HepG2 (cell line): ENCODE results near the gene SYT7. TPM values are rescaled to one million over a fixed set of nuclear protein-coding genes. Genes with fewer than 3 reads are reported as not detected.

ENCODE experiments used
- ATAC-seq: fragments of 200-7000 bp; cut with Tn5 transposase; 3 replicates; pipeline ENCODE4 v1.9.1; 2020; ENCODE audit warnings: mild to moderate bottlenecking, moderate library complexity
- BruUV-seq: library from RNA; stranded (reverse); fragments of 400-500 nt; replicated peaks from 2 replicates; lab custom pipeline; 2021; lab: Mats Ljungman, UMichigan
- CTCF ChIA-PET: fragments of 300-600 bp; formaldehyde crosslinking; extraction: SDS; loops from one replicate; lab custom pipeline; 2021; ENCODE audit warnings: low total read pairs, inconsistent platforms, low intra/inter-chr PET ratio; lab: Yijun Ruan, JAX
- POLR2A ChIA-PET: fragments of 350-600 bp; sonication (Branson Sonifier 250); formaldehyde crosslinking; loops from one replicate; lab custom pipeline; 2020; ENCODE audit warnings: antibody characterized with exemption, inconsistent platforms; lab: Yijun Ruan, JAX
- DNase-seq: peaks from one replicate; pipeline ENCODE4 v3.0.0-alpha.2; 2015; ENCODE audit warnings: low spot score
- FAIRE-seq: peaks from 3 replicates; lab custom pipeline; 2011; peaks lifted over from hg19 to GRCh38; lab: Jason Lieb, UNC
- H2AFZ ChIP-seq: one replicate; pipeline ENCODE4 v1.6.1; 2011; ENCODE audit warnings: low read length, inconsistent platforms
- H3K27ac ChIP-seq: fragments of 300-600 bp; 3 replicates; pipeline ENCODE4 v1.8.0; 2011; ENCODE audit warnings: mixed run types, mild to moderate bottlenecking, mixed read lengths, low read length, inconsistent platforms; ENCODE audit not compliant: insufficient read depth; ENCODE audit errors: extremely low read length
- H3K27me3 ChIP-seq, 2 experiments: fragments of 200-600 bp in 1 of 2; 2 replicates in 1 of 2; 3 replicates in 1 of 2; pipeline versions ENCODE4 v1.6.0 to v1.8.0; 2011; ENCODE audit warnings: low read length in 2 of 2, mild to moderate bottlenecking in 2 of 2, moderate library complexity in 2 of 2, inconsistent platforms in 1 of 2; ENCODE audit not compliant: insufficient read depth in 2 of 2, control insufficient read depth in 1 of 2
- H3K36me3 ChIP-seq, 2 experiments: fragments of 200-600 bp in 1 of 2; replicated peaks in 1 of 2; 2 replicates in 1 of 2; 3 replicates in 1 of 2; pipeline versions ENCODE4 v1.5.1 to v1.8.0; 2011; ENCODE audit warnings: low read length in 2 of 2, inconsistent platforms in 1 of 2; ENCODE audit not compliant: insufficient read depth in 2 of 2, control insufficient read depth in 1 of 2
- H3K4me1 ChIP-seq: 2 replicates; pipeline ENCODE4 v1.5.1; 2012; ENCODE audit warnings: low read length, inconsistent platforms; ENCODE audit not compliant: insufficient read depth
- H3K4me2 ChIP-seq: 2 replicates; pipeline ENCODE4 v1.6.0; 2011; ENCODE audit warnings: low read depth, low read length, inconsistent platforms
- H3K4me3 ChIP-seq, 3 experiments: fragments of 200-600 bp in 1 of 3; sonication (generic), shearing (Covaris generic) in 1 of 3; replicated peaks in 1 of 3; 2 replicates each; pipeline ENCODE4 v1.5.1; 2011 to 2016; ENCODE audit warnings: low read length in 3 of 3, inconsistent platforms in 2 of 3, low read depth in 2 of 3, mild to moderate bottlenecking in 2 of 3, control low read depth in 1 of 3, mixed read lengths in 1 of 3; ENCODE audit not compliant: insufficient read depth in 1 of 3
- H3K79me2 ChIP-seq: one replicate; pipeline ENCODE4 v1.6.1; 2011; ENCODE audit warnings: low read length, inconsistent platforms; ENCODE audit not compliant: insufficient read depth
- H3K9ac ChIP-seq: 2 replicates; pipeline ENCODE4 v1.6.0; 2011; ENCODE audit warnings: mild to moderate bottlenecking, low read depth, low read length, inconsistent platforms; ENCODE audit not compliant: insufficient read depth
- H3K9me3 ChIP-seq: 2 replicates; pipeline ENCODE4 v1.5.1; 2012; ENCODE audit warnings: mild to moderate bottlenecking, low read length
- H4K20me1 ChIP-seq: 2 replicates; pipeline ENCODE4 v1.6.0; 2011; ENCODE audit warnings: inconsistent platforms, mild to moderate bottlenecking, low read length, moderate library complexity; ENCODE audit not compliant: insufficient read depth
- FIP1L1 ChIP-seq: fragments of 200-400 bp; formaldehyde crosslinking; IDR thresholded peaks from 2 replicates; pipeline ENCODE4 v1.6.1; 2018; ENCODE audit warnings: low read depth, mild to moderate bottlenecking, low read length, moderate library complexity, borderline replicate concordance; ENCODE audit not compliant: insufficient read depth
- NR2C2 ChIP-seq: sonication (generic); formaldehyde crosslinking; IDR thresholded peaks from 2 replicates; pipeline ENCODE4 v1.4.0; 2020; ENCODE audit warnings: missing genetic modification reagents, mild to moderate bottlenecking, moderate library complexity, borderline replicate concordance
- RFX1 ChIP-seq: fragments of 450-650 bp; IDR thresholded peaks from 2 replicates; pipeline ENCODE4 v1.6.1; 2017
- WGBS: methylation state at CpG from one replicate; pipeline ENCODE4 v1.1.6; 2017; ENCODE audit warnings: low lambda C conversion rate; 5-methylcytosine and 5-hydroxymethylcytosine counted together
- in situ Hi-C: cut with HindIII; loops from 2 replicates; pipeline ENCODE4 v1.10.0; 2017; ENCODE audit warnings: low pct_unique_long_range_greater_than_20kb; ENCODE audit not compliant: extremely low pct_ligation_motif_present
- intact Hi-C: fragments of 100-400 bp; cut with micrococcal nuclease; formaldehyde crosslinking; loops from one replicate; pipeline ENCODE4 v1.10.0; 2022; ENCODE audit not compliant: unreplicated experiment
- polyA plus RNA-seq, 8 experiments: library from polyadenylated mRNA; depleted of rRNA in 3 of 8; stranded (reverse) in 7 of 8; unstranded in 1 of 8; fragments of >200 nt; fragmentation: Illumina TruSeq in 4 of 8; extraction: Trizol in 4 of 8; gene quantifications; 2 replicates each; pipeline versions ENCODE4 v1.2.1 to v1.2.3, GENCODE V29; 2011 to 2016; ENCODE audit warnings: low read depth in 4 of 8, missing spikeins in 1 of 8, mixed read lengths in 1 of 8; ENCODE audit not compliant: insufficient read depth in 1 of 8
- total RNA-seq, 5 experiments: library from RNA; depleted of rRNA; stranded (reverse); fragments of >200 nt; fragmentation: Illumina TruSeq; extraction: Trizol; gene quantifications; 2 replicates each; pipeline ENCODE4 v1.2.3, GENCODE V29; 2016; ENCODE audit warnings: low read depth in 1 of 5
- TF ChIP-seq, protein P1 (sequence below): IDR thresholded peaks from 2 replicates; pipeline ENCODE4 v1.6.1; 2016; ENCODE audit warnings: missing compliant biosample characterization, missing genetic modification reagents, borderline replicate concordance

SYT7 gene
- total and polyA plus RNA-seq, 2 of the 13 experiments (the other 11 are each of a cell fraction or from before 2014, with no cell fraction given) = 1.4 to 4.4 TPM

DNA sequence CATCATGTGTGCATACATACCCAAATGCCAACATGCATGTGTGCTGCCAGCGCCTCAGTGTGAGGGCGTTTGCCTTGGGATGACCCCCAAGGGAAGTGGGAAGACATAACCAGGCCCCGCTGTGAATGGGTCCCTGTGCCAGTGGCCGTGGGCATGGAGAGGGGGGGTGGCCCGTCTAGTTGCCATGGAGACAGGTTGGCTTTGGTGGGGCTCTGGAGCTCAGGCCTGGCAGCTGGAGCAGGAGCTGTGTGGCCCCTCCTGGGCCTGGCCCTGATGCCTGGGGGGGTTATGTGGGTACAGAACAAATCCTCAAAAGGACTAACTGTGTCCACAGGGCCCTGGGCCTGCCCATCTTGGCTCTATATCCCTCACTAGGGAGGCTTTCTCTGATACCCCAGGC, 8.0 kb downstream of the SYT7 start:
- TF ChIP-seq RFX1 (peak; percentile 21; the same call in 1 of the 2 replicates), NR2C2 (CRISPR knock-in tag) (no peak)
- no peak for FAIRE-seq
- H3K79me2 ChIP-seq = no peaks in the 10 kb centered on the region
- ChIA-PET CTCF (no interaction called here), POLR2A (no interaction called here)
- peaks cover 2% of the 10 kb centered on the region; the same call in 1 of the 2 replicates for H4K20me1 ChIP-seq
- WGBS = no CpG with 5 or more reads among the region's 5 CpGs
- no peak overlapping the region for H2AFZ ChIP-seq
- H3K36me3 ChIP-seq = no peaks in the 10 kb centered on the region
- intact Hi-C loops = no loop called here
- H3K27ac ChIP-seq = no peak overlapping the region
- no peak overlapping the region for H3K4me2 ChIP-seq
- DNase-seq = no peak
- no peaks in the 10 kb centered on the region for H3K27me3 ChIP-seq
- no peak overlapping the region for H3K9ac ChIP-seq
- in situ Hi-C loops = no loop called here
- no peaks in the 10 kb centered on the region for H3K9me3 ChIP-seq
- ATAC-seq = no peak
- H3K4me3 ChIP-seq = no peak overlapping the region
- no TSS peak for BruUV-seq
- peaks cover 20% of the 10 kb centered on the region for H3K4me1 ChIP-seq

DNA sequence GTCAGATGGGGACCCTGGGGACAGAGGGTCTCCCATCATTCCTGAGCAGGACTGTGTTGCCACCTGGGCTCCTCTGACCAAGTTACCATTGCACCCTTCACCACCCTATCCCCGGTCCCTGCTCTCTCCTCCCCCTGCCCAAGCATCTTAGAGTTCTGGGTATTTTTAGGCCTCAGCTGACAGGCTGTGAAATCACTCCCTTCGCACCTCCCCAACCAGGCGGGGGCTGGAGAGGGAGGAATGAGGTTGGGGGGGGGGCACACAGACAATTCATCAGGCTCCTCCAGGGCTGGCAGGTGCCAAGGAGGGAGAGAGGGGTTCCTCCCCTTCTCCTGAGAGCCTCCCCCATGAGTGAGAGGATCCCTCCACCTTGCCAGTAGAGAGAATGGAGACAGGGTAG, 9.0 kb downstream of the SYT7 start:
- Histone ChIP-seq H3K4me1 (peaks cover 13% of the 10 kb centered on the region), H3K79me2 (no peaks in the 10 kb centered on the region), H3K9ac (no peak overlapping the region), H3K4me2 (no peak overlapping the region), H2AFZ (no peak overlapping the region), H3K9me3 (no peaks in the 10 kb centered on the region), H4K20me1 (peaks cover 8% of the 10 kb centered on the region), H3K27me3 (no peaks in the 10 kb centered on the region), H3K27ac (no peak overlapping the region), H3K36me3 (no peaks in the 10 kb centered on the region), H3K4me3 (no peak overlapping the region)
- 53% methylated on average over 3 of the region's 3 CpGs for WGBS
- in situ Hi-C loops (no loop called here), intact Hi-C loops (no loop called here)
- ChIA-PET CTCF (no interaction called here), POLR2A (no interaction called here)
- DNase-seq (no peak), FAIRE-seq (no peak), ATAC-seq (no peak)
- TF ChIP-seq FIP1L1 = no peak
- TF ChIP-seq, protein P1, sequence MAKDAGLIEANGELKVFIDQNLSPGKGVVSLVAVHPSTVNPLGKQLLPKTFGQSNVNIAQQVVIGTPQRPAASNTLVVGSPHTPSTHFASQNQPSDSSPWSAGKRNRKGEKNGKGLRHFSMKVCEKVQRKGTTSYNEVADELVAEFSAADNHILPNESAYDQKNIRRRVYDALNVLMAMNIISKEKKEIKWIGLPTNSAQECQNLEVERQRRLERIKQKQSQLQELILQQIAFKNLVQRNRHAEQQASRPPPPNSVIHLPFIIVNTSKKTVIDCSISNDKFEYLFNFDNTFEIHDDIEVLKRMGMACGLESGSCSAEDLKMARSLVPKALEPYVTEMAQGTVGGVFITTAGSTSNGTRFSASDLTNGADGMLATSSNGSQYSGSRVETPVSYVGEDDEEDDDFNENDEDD (CRISPR knock-in tag) = no peak
- BruUV-seq = no TSS peak
